ENCODE data around the gene IL20RB.

The IL20RB gene

DNA sequence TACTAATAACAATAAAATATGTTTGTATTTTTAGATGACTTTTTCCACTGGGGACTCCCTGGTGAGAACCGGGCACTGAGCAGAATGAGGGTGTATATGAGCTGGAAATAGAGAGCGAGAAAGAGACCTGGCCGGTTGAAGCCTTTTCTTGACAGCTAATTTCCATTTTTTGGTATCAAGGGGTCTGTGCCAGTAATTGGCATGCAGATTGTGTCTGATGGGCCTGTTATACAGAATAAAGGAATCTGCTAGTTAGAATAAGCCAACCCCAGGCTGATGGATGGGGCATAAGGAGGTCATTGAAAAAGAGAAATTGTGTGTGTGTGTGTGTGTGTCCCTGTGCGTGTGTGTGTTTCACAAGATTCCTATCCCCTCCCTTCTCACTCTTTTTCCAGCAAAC lies 83.9 kb downstream of the IL20RB start:
- no peak for DNase-seq

DNA sequence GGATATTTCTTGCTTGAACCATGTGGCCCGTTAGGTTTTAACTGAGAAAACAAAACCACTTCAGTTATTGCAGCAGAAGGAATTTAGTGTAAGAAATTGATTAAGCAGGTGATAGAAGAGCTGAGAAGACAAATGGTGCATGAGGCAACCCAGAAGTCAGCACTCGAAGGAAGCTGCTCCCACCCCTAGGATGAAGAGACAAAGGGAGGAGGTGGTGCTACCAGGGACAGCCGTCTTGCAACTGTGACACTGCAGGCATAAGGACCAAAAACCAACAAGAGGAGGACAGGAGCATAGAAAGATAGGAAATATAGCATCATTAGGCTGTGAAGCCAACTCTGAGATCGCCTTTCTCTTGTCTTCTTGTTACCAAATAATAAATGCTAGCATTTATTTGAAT lies 89.0 kb downstream of the IL20RB start:
- DNase-seq, result no peak

DNA sequence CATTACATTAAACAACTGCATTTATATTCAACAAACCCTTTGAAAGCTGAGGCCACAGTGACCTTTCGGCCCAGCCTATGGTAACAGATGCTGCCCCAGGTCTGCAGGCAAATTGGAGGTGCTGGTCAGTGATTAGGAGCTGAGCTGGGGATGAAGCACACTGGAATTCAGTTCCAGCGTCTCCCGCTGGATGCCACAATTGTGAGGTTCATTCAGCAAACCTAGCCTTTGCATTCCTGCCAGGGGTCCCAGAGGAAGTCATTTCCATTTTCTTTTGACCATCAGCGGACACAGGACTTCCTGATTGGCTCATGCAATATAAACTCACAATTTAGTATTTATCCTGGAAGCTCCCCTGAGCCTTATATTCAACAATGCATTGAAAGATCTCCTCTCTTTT lies 89.5 kb downstream of the IL20RB start:
- DNase-seq, result no peak

DNA sequence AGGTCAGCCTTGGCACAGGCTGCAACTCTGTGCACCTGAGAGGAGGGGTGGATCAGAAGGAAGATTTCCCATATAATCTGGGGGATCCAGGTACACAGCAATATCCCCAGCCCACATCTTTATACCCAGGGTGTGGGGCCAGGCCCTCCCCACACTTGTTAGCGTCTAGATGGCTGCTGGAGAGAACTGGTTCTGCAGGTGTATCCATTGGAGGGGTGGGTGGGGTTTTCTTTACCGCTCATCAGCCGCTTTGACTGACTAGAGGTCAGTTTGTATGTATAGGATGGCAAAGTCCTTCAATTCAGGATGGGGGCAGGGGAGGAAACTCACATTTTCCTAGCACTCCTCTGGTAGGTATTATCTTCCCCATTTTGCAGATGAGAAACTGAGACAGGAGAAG lies 92.5 kb downstream of the IL20RB start:
- no peak for DNase-seq

DNA sequence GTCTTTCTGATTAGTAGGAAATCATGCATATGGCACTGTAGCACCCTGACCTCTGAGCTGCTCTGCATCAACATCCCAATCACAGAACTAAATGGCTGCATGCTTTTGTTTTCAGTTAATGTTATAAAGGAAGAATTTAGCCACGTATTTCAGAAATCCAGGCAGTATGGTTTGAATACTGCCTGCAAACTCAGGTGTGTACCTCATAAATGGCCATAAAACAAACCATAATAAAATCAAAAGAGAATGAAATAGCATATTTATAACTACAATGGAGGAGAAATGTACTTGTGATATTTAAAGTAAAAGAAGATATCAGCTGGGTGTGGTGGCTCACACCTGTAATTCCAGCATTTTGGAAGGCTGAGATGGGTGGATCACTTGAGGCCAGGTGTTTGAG lies 94.5 kb downstream of the IL20RB start:
- DNase-seq, result no peak

Data from activated CD8-positive, alpha-beta memory T cell treated with anti-CD3 and anti-CD28 coated beads, Interleukin-2, amount 50 U/mL, for 48 hours (primary cell).